ENCODE data around the gene CCDC38.

Gene CCDC38

GRCh38 chr12:95919110-95919509, 23.3 kb downstream of the CCDC38 start:
- no peak for DNase-seq (ENCODE audit: low read depth)
- no peak for TF ChIP-seq CTCF (IDR thresholded peaks at IDR 0.05; ENCODE audit: low read depth, low read length, missing control alignments)
- H3K4me3 ChIP-seq (ENCODE audit: low read depth, low read length) = no peak overlapping the region

DNA sequence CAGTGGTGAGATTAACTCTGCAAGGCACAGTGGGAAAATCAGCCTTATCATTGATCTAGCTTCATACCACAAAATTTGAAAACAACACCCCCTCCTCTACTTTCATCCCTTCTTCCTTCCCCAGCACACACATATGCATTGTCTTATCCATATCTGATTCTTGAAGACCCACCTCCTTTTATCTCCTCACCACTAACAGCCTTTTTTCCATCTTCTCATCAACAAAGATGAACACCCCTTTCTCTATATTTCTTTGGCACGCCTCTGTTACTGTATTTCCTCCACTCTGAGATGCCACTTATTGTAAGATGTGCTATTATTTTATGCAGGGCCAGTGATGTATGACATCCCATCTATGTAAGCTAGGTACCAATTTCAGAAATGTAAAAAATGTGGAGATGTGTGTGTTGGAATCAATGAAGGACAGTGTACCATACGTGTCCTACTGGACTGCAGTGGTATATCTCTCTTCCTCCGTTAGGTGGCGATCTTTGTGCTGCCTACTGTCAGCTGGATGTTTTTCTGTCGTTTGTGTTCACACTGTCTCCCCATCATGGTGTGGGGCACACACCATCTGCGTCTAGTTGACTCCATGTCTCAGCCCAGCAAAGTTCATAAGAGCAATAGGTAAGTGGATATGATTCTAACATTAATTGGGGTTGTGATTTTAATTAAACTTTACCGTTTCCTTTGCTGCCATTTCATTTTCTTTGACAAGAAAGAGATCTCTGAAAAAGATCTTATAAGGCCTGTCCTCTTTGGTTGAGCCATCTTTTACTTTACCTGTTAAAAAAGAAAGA, 24.0 kb downstream of the CCDC38 start:
- DNase-seq (ENCODE audit: low read depth) = no peak
- H3K4me3 ChIP-seq (ENCODE audit: low read depth, low read length) = no peak overlapping the region
- peak; percentile 94 for TF ChIP-seq CTCF (IDR thresholded peaks at IDR 0.05; ENCODE audit: low read depth, low read length, missing control alignments)

GRCh38 chr12:95909871-95910270, 32.5 kb downstream of the CCDC38 start:
- H3K4me3 ChIP-seq (ENCODE audit: low read depth, low read length) = no peak overlapping the region
- no peak for TF ChIP-seq CTCF (IDR thresholded peaks at IDR 0.05; ENCODE audit: low read depth, low read length, missing control alignments)
- no peak for DNase-seq (ENCODE audit: low read depth)

- DNase-seq (ENCODE audit: low read depth) = no peak
- no peak for TF ChIP-seq CTCF (IDR thresholded peaks at IDR 0.05; ENCODE audit: low read depth, low read length, missing control alignments)
Measured at GRCh38 chr12:95908573-95908972, 33.8 kb downstream of the CCDC38 start.

DNA sequence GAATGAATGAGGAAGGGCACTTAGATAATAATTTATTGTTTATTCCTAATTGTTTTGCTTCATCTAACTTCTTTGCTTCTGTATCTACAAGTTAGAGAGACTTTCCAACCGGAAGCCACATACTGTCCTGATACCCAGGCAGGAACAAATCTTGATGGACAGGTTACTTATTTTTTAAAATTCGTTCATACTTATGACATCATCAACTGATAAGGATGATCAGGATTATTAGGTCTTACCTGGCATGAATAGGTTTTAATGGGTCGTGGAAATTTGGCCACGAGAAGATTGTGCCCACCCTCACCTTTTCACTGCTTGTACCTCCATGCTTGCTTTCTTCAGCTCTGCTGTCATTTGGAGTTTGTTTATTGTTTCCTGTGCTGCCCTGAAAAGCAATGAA, 44.3 kb downstream of the CCDC38 start:
- no peak for TF ChIP-seq CTCF (IDR thresholded peaks at IDR 0.05; ENCODE audit: low read depth, low read length, missing control alignments)
- DNase-seq (ENCODE audit: low read depth) = no peak
- H3K4me3 ChIP-seq (ENCODE audit: low read depth, low read length) = no peak overlapping the region

More at GRCh38 chr12:95908573-95908972, 33.8 kb downstream of the CCDC38 start:
- no peak overlapping the region for H3K4me3 ChIP-seq (ENCODE audit: low read depth, low read length)

DNA sequence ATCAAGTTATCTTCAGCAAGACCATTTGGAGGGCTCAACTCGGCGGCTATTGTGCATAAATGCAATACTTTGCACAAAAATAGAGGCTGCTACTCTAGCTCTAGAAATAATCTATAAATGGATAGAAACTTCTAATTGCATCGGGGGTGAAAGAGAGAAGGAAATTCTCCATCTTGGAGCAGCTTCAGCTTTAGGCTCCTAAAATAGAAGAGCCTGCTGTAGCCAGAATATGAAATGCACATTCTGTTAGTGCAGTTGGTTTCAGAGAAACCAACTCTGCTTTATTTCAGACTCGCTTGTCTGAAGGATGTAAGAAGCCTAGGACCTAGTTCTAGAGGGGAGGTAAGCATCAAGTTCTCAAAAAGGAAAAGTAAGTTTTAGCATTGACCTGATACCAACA, 45.6 kb downstream of the CCDC38 start:
- no peak for DNase-seq (ENCODE audit: low read depth)
- H3K4me3 ChIP-seq (ENCODE audit: low read depth, low read length) = no peak overlapping the region
- TF ChIP-seq CTCF (IDR thresholded peaks at IDR 0.05; ENCODE audit: low read depth, low read length, missing control alignments) = no peak

DNA sequence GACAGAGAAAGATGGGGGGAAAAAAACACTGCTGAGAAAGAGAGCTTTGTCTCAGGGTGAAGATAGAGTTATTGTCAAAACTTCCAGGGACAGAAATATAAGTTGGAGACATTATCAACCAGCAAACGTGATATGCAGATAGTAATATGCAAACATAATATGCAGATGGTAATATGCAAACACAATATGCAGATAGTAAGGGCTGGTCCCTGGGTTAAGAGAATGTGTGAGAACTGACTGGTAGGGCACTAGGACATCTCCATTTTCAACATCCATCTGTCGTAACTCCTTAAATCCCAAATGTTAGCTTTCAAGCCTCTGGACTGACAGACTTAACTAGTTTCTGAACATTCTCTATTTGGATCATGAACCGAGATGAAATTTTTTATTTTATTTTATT, 51.5 kb downstream of the CCDC38 start:
- no peak for DNase-seq (ENCODE audit: low read depth)
- TF ChIP-seq CTCF (IDR thresholded peaks at IDR 0.05; ENCODE audit: low read depth, low read length, missing control alignments) = no peak
- no peak overlapping the region for H3K4me3 ChIP-seq (ENCODE audit: low read depth, low read length)

Data from GM12864 (cell line).